A549 (cell line): Measurements from ENCODE around the gene ENTREP3.
"Not testable (repeated sequence)": the region's sequence is repeated elsewhere in the genome, so short reads cannot be mapped to it uniquely, and the experiment has no call there.

Experiments
- CHD4 ChIP-seq: fragments of 200-600 bp; sonication (generic); IDR thresholded peaks from 2 replicates; pipeline ENCODE4 v1.6.1; 2016; ENCODE audit warnings: antibody characterized with exemption, mild to moderate bottlenecking, borderline replicate concordance
- CTCF ChIP-seq: fragments of >200 bp; sonication (Bioruptor Twin); formaldehyde crosslinking; IDR thresholded peaks from 3 replicates; pipeline ENCODE4 v1.5.1; 2016
- HOXA7 ChIP-seq: fragments of 250-450 bp; sonication (Bioruptor Pico); IDR thresholded peaks from 2 replicates; pipeline ENCODE4 v1.5.0; 2020; ENCODE audit warnings: mild to moderate bottlenecking, moderate library complexity
- MAX ChIP-seq: IDR thresholded peaks from 2 replicates; pipeline ENCODE4 v1.6.1; 2012
- PHF8 ChIP-seq: fragments of 200-600 bp; sonication (generic); IDR thresholded peaks from 2 replicates; pipeline ENCODE4 v1.6.1; 2016; ENCODE audit warnings: low read depth, mild to moderate bottlenecking, antibody characterized with exemption, moderate library complexity, borderline replicate concordance

GRCh38 chr1:155232001-155232978 lies 23.0 kb downstream of the ENTREP3 start:
- TF ChIP-seq HOXA7, CTCF, PHF8, MAX, CHD4: not testable (repeated sequence)
